Middle frontal gyrus (tissue), 1 donor: ENCODE data around the gene CADPS2.

Source experiments
- DNase-seq: peaks from one replicate; pipeline ENCODE4 v3.0.0-alpha.2; 2015; ENCODE audit warnings: low spot score; ENCODE audit errors: extremely low spot score

The CADPS2 gene

DNA sequence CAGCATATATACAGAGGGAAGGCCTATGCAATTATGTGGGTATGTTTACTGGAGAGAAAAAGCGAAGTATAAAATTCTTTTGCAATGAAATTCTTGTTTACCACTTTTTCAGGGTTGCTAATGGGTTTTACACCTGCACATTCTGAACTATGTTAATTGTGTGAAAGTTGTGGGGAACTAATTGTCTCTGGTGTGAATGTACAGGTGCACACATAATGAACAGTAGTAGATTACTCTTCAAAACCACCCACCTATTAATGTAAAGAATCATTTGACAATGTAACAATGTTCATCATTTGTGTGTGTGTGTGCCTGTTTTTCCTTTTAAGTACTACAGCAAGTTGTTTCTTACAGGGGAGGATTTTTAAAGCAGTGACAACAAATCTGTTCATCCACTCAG is 501.7 kb downstream of the CADPS2 start:
- no peak for DNase-seq

DNA sequence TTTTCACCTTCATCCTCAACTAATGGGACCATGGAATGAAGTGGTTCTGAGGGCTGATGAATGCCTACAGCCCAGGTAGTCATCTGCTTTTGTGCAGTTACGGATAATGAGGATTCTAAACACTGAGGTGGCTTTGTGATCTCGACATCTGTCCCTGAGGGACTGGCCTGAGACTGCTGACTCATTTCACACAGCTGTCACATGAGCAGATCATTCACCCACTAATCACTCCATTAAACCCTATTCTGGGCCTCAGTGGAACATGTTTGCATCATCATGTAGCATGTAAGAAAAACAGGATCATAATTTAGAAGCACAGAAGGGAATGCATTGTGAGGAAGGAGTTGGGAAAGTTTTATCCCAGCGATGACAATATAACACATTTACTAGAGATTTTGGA is 502.3 kb downstream of the CADPS2 start:
- DNase-seq: no peak

DNA sequence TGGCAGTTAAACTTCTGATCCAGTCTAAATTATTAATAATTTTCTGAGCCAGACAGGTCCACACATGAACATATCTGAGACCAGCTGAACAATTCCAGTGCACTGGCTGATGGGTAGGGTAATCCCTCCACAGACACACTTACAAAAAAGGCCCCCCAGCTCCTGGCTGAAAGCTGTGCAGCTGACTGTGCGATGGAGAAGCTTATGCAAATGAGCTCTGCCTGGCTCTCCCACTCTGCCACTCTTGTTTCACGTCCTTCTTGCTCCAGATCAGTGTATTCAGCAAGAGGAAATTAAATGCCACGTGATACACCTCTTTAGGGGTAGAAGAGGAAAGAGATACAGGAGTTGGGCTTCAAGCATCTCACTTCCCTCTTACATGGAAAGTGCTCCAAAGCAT is 505.3 kb downstream of the CADPS2 start:
- no peak for DNase-seq

DNA sequence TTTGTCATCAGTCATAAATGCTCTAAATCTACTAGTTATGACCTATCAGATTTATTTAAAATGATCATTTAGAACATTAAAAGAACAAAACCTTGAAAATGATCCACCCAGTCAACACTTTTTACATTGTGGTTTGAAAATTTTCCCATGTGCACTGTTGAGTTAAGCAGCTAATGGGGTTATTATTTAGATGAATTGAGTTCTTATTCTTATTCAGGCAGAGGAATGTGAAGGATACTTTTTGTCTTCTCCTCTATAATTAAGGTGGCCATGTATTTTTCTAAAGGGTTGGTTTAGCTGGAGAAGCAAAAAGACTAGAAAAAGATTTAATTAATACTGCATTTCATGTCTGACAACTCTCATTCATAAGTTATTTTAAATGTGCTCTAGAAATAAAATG is 506.8 kb downstream of the CADPS2 start:
- no peak for DNase-seq

DNA sequence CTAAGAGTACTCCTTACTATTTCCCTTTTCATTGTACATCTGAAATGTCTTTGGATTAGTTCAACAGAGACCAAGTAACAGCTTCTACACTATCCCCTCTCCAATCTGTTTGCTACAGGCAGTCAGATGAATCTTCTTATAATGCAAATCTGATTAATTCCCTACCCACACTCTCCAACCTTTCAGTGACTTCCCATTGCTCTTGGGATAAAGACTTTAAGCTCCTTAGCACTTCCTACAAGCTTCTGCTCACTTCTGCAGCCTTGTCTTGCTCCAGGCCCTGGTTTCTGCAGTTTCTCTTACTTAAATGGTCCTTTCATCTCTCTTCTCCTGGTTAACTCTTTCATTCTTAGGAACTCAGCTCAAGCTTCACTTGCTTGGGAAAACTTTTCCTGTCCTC is 516.5 kb downstream of the CADPS2 start:
- no peak for DNase-seq

DNA sequence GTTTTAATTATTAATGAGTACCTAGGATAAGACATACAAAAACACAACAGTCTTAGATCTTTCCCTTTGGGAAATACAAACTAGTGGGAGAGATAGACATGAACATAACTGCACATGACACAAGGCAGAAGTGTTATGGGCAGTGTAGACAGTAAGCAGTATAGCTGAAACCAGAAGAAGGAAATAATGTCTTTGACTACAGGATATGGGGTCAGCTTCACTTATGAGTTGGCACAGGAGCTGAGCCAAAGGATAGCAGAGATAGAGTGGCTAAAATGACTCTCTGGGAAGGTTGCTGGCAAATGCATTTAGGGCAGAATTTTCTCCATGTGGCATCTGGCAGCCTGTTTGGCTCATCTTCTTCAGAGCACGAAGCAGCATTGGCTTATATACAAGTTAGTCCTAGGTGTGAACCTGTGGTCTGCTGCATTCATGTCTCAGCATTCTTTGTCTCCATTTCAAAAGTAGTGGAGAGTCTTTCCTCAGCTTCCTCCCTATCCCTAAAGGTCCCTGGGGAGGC is 521.4 kb downstream of the CADPS2 start:
- no peak for DNase-seq

DNA sequence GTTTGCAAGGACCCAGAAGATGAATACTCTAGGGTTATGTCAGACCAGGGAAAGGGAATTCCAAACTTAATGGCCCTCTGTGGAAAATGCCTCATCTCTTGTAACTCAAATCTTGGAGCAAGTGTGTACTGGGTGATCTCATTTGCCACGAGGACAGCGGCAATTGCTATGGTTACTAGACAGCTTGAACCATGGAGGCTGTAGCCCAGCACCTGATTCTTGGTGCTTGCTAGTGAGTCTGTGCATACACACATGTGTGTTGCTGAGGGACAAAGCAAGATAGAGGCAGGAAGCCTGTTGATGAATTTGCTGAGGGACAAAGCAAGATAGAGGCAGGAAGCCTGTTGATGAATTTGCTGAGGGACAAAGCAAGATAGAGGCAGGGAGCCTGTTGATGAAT is 523.1 kb downstream of the CADPS2 start:
- no peak for DNase-seq

DNA sequence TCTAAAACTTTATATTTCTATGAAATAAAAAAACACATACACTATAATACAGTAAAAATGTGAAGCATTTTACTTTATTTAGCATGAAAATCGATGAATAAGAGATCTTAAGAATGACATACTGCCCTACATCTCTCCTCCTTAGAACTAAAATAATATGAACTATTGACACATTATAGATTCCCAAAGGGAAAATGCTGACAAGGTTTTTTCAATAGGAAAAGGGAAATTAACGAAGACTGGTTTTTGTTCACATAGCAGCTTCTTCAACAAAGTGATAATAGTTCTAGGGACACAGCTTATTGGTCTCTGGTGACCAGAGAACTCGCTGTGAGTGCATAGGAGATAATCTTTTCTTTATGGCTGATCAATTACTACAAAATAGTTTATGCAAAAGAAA is 523.8 kb downstream of the CADPS2 start:
- DNase-seq: no peak

DNA sequence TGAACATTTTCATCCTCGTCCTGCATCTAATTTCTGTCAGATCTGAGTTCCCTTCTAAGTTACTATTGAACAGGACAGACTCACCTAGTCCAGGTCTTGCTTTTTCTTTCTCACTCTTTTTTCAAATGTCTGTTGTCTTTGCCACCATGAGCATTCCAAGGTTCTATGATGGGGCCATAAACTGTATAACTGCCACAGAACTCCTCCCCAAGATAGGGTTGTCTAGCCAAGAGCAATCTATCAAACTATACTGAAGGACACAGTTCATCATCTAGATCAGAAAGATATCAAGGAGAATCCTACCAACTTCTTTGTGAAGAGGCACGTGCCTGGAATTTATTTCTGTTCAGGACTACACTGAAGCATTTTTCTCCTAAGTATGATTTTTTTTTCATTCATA is 531.6 kb downstream of the CADPS2 start:
- no peak for DNase-seq

DNA sequence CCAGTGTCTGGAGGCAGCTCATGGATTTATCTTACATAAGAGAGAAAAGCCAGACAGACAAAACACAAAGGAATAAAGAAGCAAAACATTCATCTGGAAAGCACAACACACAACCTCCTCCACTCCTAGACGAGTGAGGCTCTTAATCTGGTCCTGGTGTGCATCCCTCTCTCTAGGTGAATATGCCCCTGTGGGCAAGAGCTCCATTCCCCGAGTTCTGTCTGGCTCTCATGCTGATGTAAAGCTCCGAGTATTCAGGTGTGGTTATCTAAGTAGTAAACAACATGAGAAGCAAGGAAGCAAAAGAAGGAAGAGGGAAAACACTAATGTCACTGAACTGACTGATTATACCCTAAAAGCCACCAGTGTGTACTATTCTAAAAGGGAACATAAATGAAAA is 533.8 kb downstream of the CADPS2 start:
- no peak for DNase-seq

DNA sequence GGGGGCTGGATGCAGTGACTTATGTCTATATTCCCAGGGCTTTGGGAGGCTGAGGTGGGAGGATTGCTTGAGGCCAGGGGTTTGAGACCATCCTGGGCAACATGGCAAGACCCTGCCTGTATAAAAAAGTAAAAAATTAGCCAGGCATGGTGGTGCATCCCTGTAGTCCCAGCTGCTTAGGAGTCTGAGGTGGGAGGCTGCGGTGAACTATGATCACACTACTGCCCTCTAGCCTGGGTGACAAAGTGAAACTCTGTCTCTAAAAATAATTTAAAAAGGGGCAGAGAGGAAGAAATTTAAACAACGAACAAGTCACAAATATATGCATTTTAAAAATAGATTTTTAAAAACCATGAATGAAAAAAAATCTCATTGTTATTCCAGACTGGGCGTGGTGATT is 535.6 kb downstream of the CADPS2 start:
- no peak for DNase-seq

DNA sequence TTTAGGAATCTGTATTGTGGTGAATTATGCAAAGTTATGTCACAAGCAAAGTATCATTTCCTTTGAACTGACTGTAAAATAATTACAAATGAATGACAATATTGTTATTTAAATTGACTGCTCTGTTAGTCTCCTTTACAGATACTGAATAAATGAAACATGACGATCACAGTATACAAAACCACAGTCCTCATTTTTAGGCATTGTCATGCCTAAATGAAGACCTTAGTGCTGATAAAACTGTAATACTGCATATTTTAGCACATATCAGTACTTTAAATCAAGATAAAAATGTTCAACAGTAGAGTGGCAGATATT is 542.0 kb downstream of the CADPS2 start:
- no peak for DNase-seq

DNA sequence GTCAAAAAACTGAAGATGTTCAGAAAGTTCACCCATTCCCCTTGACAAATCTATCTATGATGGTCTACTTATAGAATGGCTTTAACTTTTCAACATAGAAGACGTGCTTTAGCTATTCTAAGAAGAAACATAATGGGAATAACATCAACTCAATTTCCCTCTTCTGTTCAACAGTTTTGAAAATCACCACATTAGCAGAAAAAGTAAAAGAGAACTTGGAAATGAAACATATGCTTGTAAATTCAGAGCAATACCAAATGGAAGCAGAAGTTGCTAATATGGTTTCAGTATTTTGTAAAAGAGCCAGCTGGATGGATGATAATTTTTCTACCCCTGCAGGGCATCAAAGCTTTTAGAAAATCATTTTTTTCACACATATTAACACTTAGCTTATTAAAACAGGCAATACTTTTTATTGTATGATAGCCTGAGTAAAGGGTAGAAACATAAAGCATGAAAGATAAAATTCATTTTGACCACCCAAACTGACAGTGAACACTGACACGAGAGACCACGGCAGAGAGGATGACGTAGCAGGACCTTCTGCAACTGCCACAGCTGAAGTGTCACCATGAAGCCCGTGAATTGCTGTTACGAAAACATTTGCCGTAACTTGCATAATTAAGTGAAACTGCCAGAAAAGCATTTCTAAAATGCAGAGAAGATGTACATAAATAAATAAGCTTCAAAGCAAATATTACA is 542.5 kb downstream of the CADPS2 start:
- no peak for DNase-seq

DNA sequence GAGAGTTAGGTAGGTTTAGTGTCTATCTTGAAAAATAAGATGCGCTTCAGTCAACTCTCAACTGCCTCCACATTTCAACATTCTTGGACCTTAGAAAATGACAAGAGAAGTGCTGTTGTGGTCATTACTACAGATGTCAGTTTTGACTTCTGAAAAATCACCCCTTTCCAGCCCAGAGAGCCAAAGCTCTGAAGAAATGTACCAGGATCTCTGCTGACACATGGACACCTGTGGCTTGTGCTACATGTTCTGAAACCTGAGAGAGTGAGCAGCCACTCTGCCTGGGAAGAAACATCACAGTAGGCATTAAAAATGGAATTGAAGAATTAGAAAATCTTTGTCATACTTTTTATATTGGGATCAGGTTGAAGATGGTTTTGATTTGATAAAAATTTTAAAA is 545.8 kb downstream of the CADPS2 start:
- DNase-seq: no peak

DNA sequence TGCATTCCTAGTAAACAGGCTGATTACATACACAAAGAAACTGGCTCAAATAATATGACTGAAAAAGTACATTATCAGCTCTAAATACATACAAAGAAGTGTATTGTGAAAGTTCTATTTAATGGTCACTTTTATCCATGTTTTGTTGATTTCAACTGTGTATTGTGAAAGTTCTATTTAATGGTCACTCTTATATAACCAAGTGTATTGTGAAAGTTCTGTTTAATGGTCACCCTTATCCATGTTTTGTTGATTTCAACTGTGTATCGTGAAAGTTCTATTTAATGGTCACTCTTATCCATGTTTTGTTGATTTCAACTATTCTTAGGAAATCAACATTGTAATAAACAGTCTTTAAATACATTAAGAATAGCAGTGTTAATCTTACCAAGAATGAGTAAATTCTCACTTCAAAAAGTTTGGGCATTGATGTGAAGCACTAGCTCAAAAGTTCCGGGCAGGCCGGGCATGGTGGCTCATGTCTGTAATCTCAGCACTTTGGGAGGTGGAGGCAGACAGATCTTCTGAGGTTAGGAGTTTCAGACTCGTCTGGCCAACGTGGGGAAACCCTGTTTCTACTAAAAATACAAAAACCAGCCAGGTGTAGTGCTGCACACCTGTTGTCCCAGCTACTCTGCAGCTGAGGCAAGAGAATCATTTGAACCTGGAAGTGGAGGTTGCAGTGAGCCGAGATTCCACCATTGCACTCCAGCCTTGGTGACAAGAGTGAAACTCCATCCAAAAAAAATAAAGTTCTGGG is 546.9 kb downstream of the CADPS2 start:
- DNase-seq: no peak

DNA sequence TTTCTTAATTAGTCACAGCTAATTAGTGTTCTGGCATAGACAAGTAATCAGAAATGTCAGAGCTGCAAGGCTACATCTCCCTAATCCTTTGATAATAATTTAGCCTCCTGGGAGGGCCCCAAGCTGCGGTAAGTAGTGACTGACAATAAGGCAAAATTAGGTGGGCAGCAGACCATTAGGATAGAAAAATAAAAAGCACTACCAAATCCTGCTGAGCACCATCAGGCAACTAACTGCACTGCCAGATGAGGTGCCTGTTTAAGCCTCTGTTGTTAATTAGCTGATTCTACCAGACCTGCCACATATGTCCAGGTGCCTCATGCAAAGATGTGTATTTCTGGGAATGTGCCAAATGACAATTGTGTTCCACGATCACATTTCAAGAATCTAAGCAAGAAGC is 549.2 kb downstream of the CADPS2 start:
- no peak for DNase-seq

DNA sequence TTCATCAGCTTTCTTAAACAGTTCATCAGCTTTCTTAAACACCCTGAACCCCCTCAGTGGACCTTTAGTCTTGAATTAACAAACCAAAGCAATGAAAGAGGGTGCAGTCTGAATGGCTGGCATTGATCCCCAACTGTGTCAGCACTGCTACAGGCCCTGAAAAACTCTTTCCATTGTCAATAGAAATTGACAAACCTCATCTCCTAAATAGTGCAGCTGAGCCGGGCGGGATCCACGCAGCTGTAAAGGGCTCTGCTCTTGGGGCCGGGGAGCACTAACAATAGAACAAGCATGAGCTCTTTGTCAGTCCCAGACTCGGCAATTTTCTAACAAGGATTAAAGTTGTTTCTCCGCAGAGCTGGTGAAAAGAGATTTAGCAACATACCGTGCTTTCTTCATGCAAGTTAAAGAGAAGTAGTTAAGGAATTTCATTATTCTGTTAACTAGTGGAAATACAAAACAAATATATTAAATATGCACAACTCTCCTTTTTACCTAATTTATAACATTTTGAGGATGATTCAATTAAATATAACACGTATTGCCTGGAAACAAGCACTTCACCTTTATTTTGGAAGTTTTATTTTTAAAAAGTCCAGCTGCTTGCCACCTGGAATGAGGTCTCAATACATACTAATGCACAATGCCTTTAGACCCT is 557.0 kb downstream of the CADPS2 start:
- no peak for DNase-seq

DNA sequence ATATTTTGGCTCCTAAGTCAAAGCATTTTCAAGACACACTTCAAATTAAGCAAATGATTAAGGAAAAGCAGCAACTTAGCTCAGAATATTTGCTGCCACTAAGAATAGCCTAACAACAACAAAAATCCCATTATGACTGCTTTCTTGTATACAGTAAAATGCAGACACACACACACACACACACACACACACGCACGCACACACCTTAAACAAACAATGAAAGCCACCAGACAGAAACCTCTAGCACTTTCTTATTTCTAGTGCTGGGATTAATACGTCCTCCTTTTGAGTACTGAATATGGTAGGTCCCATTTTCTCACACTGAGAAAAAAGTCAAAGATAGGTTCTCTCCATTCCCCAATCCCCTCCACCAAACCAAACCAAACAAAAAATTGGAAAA is 558.3 kb downstream of the CADPS2 start:
- no peak for DNase-seq

DNA sequence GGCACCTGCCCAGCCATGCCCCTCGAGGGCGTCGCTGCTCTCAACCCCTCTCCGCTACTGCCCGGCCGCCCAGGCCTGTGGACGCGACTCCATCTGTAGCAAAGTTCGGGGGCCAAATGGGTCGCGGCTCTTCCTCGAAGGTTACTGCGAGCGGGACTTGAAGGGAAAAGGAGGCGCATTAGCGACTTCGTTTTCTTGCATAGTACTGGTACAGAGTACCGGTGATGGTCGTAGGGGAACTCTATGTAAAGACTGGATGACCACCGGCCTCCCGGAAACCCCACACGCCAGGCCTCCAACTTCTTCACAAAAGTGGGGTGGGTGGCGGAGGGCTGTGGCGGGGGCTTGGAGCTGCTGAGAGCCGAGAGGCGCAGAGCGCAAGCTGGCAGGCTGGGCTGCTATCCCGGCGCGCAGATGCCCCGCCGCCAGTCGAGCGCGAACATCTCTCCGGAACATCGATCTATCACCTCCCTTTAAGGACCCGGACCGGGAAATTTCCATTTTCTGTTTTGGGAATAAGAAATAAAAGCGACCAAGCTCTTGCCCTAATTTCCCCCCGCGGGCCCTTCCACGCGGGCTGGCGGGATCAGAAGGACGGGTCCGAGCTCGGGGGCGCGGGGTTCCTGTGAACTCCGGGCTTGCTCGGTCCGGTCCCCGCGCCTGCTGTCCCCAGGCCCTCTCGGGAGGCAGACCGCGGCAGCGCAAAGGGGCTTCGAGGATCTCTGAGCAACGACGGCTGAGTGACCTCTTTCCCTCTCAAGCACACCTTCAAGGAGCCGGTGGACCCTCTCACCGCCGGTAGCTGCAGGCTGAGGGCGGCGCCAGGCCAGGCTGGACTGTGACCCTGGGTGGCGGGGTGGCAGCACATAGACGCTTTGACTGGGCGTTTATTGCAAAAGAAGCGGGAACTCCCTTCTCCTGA is 569.5 kb downstream of the CADPS2 start:
- DNase-seq: no peak

DNA sequence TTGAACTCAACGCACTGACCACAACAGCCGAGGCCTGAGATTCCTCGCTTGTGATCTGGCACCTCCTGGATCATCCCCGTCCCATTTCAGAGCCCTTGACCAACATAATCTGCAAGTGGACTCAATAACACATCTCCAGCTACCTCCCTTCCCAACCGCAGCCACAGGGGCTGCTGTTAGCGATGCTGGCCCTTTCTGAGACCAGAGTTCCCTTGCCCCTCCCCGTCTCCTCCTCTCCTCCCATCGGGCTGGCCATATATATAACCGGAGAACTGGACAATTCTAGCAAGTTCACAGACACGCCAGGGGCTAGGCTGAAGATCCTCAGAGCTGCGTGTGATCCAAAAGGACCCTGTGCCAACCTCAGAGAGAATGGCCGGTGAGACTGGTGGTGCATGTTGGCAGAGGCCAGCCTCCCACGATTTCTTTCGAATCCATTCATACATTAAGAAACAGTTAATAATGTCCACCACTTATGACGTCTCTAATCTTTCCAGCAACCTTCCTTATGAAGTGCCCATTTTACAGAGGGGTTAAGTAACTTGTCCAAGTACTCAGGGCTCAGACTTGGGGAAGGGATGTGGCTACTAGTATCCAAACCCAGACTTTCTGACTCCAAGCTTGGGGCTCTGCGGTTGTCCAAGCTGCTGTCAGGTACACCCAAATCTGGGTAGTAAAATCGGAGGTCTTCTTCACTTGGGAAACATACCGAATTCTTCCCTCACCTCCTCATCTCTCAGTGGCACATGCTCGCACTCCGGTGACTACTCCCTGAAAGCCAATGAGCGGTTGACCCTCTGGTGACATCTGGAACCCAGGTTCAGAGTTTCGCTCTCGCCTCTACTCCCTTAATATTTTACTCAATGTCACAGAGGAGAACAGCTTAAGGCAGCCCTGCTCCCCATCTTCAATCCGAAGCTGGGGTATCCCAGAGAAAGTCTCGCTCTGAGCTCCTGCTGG is 570.5 kb downstream of the CADPS2 start:
- no peak for DNase-seq
